Mesodermal cell (in vitro differentiated cells): ENCODE data around the gene PPM1D.

Source experiments
- H3K27ac ChIP-seq: 2 replicates; pipeline ENCODE4 v1.7.0; 2013; ENCODE audit warnings: mild to moderate bottlenecking, low read depth, low read length, moderate library complexity; ENCODE audit not compliant: severe bottlenecking
- H3K36me3 ChIP-seq: 2 replicates; pipeline ENCODE4 v1.7.1; 2013; ENCODE audit warnings: mild to moderate bottlenecking, low read length, moderate library complexity; ENCODE audit not compliant: control insufficient read depth, insufficient read depth
- H3K4me1 ChIP-seq: one replicate; pipeline ENCODE4 v1.7.1; 2013; ENCODE audit warnings: mild to moderate bottlenecking, low read length; ENCODE audit not compliant: insufficient read depth, control insufficient read depth, poor library complexity, severe bottlenecking
- H3K4me3 ChIP-seq: 2 replicates; pipeline ENCODE4 v1.7.0; 2013; ENCODE audit warnings: low read length, control low read depth, mild to moderate bottlenecking; ENCODE audit not compliant: insufficient read depth, poor library complexity, severe bottlenecking; ENCODE audit errors: extremely low read depth
- H3K9me3 ChIP-seq: 2 replicates; pipeline ENCODE4 v1.7.1; 2013; ENCODE audit warnings: mild to moderate bottlenecking, low read length, moderate library complexity; ENCODE audit not compliant: control insufficient read depth
- WGBS, 2 experiments: methylation state at CpG; one replicate each; pipeline ENCODE4 v1.1.5; 2013; ENCODE audit warnings: missing lambda C conversion rate in 2 of 2; ENCODE audit not compliant: insufficient coverage in 2 of 2; 5-methylcytosine and 5-hydroxymethylcytosine counted together

Gene PPM1D

DNA sequence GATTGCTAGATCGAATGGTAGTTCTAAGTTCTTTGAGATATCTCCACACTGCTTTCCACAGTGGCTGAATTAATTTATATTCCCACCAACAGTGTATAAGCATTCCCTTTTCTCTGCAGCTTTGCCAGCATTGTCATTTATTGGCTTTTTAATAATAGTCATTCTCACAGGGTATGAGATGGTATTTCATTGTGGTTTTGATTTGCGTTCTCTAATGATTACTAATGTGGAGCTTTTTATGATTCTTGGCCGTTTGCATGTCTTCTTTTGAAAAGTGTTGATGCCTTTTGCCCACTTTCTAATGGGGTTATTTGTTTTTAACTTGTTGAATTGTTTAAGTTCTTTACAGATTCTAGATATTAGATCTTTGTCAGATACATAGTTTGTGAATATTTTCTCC is 41.1 kb downstream of the PPM1D start:
- H3K36me3 ChIP-seq, result peaks cover 58% of the 10 kb centered on the region
- H3K4me3 ChIP-seq, result no peak overlapping the region
- no peaks in the 10 kb centered on the region for H3K4me1 ChIP-seq
- H3K9me3 ChIP-seq, result no peaks in the 10 kb centered on the region
- no peak overlapping the region for H3K27ac ChIP-seq
- 71 to 100% methylated on average over 1 of the region's 3 CpGs for WGBS, 2 experiments

DNA sequence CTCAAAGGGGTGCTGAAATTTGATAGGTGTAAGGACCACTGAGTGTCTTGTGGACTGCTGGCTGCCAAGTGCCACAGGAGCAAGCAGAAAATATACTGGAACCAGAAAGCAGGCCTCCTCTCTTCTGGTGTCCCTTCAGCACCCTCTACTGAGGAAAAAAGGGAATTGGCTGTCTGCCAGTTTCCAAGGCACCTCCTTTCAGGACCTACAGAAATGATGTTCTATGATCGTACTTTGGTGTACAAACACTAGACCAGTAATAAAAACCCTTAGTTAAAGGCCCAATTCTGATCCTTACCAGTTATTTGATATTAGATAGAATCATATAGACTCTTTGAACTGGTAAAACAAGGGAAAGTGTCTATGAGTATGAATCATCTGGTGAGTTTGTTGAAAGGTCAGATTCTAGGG is 41.8 kb downstream of the PPM1D start:
- Histone ChIP-seq H3K4me3 (no peak overlapping the region), H3K27ac (no peak overlapping the region), H3K4me1 (no peaks in the 10 kb centered on the region), H3K36me3 (peaks cover 51% of the 10 kb centered on the region), H3K9me3 (no peaks in the 10 kb centered on the region)
- WGBS, 2 experiments, result 60% methylated on average over 1 of the region's 1 CpG; no CpG with 5 or more reads in 1 of the 2 experiments

DNA sequence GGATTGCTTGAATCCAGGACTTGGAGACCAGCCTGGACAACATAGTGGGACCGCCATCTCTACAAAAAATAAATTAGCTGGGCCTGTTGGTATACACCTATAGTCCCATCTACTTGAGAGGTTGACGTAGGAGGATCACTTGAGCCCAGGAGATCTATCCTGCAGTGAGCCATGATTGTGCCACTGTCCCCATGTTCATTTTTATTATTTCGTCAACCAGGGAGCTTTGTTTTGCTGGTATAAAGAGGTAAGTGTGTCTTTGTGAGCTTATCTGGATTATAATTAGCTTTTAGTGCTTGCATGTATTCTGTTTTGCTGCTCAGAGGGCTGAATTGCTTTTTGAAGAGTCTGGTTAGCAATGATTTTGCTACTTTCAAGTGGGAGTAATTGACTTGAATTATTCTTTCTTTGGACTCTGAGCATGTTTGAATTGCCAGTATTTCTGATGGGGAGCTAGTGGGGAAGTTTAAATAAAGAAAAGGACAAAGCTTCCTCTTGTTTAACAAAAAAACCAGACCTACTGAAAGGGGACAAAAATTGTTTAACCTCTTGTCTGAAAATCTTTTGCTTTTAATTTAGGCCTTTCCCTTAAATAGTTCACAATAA is 46.0 kb downstream of the PPM1D start:
- H3K27ac ChIP-seq, result no peak overlapping the region
- 89 to 94% methylated on average over 2 to 3 of the region's 3 CpGs for WGBS, 2 experiments

DNA sequence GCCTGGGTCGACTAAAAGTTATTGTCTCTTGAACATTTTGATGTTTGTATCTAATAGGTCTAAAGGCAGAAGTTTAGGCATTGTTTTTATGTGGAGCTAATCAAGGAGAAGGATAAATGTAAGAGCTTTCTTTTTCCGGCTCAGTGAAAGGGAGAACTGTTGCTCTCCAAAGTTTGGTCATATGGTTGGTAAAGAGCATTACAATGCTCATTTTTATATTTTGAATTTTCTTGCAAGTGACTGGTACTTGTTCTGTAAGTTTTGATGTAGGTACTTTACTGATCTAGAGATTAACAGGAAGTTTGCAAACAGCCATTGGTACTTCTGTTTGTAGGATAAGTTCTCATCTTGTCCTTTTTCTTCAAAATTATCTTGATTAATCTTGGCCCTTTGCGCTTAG is 46.7 kb downstream of the PPM1D start:
- H3K4me3 ChIP-seq, result no peak overlapping the region
- H3K4me1 ChIP-seq, result no peaks in the 10 kb centered on the region
- H3K36me3 ChIP-seq, result peaks cover 60% of the 10 kb centered on the region
- no peak overlapping the region for H3K27ac ChIP-seq
- H3K9me3 ChIP-seq, result no peaks in the 10 kb centered on the region
- WGBS, 2 experiments, result 88 to 90% methylated on average over 1 to 2 of the region's 3 CpGs

More for the DNA sequence above, 46.0 kb downstream of the PPM1D start:
- no peak overlapping the region for H3K4me3 ChIP-seq
- H3K9me3 ChIP-seq, result no peaks in the 10 kb centered on the region
- H3K4me1 ChIP-seq, result no peaks in the 10 kb centered on the region
- H3K36me3 ChIP-seq, result peaks cover 55% of the 10 kb centered on the region

DNA sequence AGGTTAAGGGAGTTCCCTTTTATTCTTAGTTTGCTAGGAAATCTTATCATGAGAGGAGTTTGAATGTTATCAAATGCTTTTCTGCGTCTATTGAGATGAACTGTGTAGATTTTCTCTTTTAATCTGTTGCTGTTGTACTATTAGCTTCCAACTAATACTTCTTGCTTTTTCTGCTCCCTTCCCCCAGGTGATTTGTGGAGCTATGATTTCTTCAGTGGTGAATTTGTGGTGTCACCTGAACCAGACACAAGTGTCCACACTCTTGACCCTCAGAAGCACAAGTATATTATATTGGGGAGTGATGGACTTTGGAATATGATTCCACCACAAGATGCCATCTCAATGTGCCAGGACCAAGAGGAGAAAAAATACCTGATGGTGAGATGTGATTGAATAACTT is 47.7 kb downstream of the PPM1D start:
- Histone ChIP-seq H3K4me3 (no peak overlapping the region), H3K27ac (no peak overlapping the region), H3K36me3 (peaks cover 60% of the 10 kb centered on the region), H3K9me3 (no peaks in the 10 kb centered on the region), H3K4me1 (no peaks in the 10 kb centered on the region)
- WGBS, 2 experiments, result no CpG with 5 or more reads among the region's 1 CpG

DNA sequence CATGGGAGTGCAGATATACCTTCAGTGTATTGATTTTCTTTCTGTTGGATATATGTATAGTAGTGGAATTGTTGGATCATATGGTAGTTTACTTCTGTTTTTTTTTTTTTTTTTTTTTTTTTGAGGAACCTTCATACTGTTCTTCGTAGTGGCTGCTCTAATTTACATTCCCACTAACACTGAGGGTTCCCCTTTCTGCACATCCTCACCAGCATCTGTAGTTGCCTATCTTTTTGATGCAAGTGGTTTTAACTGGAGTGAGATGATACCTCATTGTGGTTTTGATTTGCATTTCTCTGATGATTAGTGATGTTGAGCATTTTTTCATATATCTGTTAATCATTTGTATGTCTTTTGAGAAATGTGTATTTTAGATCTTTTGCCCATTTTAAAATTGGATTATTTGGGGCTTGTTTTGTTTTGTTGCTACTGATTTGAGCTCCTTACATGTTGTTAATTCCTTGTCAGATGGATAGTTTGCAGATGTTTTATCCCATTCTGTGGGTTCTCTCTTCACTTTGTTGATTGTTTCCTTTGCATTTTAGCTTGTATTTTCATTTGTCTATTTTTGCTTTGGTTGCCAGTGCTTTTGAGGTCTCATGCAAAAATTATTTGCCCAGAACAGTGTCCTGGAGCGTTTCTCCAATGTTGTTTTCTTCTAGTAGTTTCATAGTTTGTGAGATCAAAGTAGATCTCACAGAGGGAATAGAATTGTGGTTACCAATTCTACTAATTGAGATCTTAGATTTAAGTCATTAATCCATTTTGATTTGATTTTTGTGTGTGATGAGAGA is 52.7 kb downstream of the PPM1D start:
- no peaks in the 10 kb centered on the region for H3K9me3 ChIP-seq
- H3K4me1 ChIP-seq, result no peaks in the 10 kb centered on the region
- WGBS, 2 experiments, result 86% methylated on average over 1 of the region's 2 CpGs; no CpG with 5 or more reads in 1 of the 2 experiments
- H3K27ac ChIP-seq, result no peak overlapping the region
- no peak overlapping the region for H3K4me3 ChIP-seq
- peaks cover 62% of the 10 kb centered on the region for H3K36me3 ChIP-seq

DNA sequence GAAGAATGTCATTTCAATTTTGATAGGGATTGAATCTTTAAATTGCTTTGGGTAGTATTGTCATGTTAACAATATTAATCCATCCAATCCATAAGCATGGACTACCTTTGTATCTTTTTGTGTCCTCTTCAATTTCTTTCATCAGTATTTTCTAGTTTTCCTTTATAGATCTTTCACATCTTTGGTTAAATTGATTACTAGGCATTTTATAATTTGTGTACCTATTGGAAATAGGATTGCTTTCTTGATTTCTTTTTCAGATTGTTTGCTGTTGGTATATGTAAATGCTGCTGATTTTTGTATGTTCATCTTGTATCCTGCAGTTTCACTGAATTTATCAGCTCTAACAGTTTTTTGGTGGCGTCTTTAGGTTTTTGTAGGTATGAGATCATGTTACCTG is 53.6 kb downstream of the PPM1D start:
- H3K9me3 ChIP-seq, result no peaks in the 10 kb centered on the region
- 100% methylated on average over 1 of the region's 1 CpG; no CpG with 5 or more reads in 1 of the 2 experiments for WGBS, 2 experiments
- H3K27ac ChIP-seq, result no peak overlapping the region
- peaks cover 64% of the 10 kb centered on the region for H3K36me3 ChIP-seq
- no peaks in the 10 kb centered on the region for H3K4me1 ChIP-seq
- H3K4me3 ChIP-seq, result no peak overlapping the region

DNA sequence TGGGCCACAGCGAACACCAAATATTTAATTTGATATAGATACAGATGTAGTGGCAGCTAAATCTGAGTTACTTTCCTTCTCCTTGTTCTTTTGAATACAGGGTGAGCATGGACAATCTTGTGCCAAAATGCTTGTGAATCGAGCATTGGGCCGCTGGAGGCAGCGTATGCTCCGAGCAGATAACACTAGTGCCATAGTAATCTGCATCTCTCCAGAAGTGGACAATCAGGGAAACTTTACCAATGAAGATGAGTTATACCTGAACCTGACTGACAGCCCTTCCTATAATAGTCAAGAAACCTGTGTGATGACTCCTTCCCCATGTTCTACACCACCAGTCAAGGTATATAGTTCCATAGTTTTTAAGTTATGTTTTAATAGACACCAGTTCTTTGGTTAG is 56.5 kb downstream of the PPM1D start:
- WGBS, 2 experiments, result 88 to 100% methylated on average over 4 of the region's 5 CpGs
- Histone ChIP-seq H3K9me3 (no peaks in the 10 kb centered on the region), H3K4me1 (no peaks in the 10 kb centered on the region), H3K27ac (no peak overlapping the region), H3K4me3 (no peak overlapping the region), H3K36me3 (peaks cover 44% of the 10 kb centered on the region)

DNA sequence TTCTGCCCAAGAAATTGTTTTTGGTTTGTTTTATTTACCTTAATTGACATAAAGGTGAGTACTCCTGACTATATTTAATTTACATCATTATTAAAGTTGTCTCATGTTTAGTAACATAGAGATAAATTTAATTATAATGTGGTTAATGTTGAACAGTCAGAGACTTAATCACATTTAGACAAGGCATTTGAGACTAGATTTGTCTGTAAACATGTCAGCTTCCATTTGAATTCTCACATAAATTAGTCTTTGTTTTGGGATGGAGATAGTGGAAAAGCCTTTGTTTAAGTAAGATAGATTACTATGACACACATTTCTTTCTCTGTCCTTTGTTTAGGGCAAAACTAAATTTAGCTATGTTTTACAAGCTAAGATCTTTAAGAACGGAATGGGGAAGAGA is 59.2 kb downstream of the PPM1D start:
- Histone ChIP-seq H3K27ac (no peak overlapping the region), H3K4me1 (no peaks in the 10 kb centered on the region), H3K36me3 (peaks cover 52% of the 10 kb centered on the region), H3K9me3 (no peaks in the 10 kb centered on the region), H3K4me3 (no peak overlapping the region)
- 88 to 100% methylated on average over 1 of the region's 1 CpG for WGBS, 2 experiments

DNA sequence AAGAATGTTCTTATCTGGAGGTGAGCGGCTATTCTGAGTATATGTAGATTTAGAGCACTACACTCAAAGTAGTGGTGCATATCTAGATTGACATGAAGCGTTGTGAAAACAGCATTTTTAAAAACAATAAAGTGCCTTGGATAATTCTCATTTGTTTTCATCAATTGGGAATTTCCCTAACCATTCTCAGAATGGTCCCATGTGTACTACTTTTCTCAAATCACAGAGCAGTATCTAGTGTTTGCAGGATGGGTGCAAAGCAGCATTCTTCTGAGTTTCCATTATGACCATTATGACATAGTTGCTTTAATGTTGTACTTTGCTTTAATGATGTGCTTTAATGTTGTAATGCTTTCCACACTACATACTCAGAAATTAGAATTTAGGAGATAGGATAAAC is 61.5 kb downstream of the PPM1D start:
- Histone ChIP-seq H3K9me3 (no peaks in the 10 kb centered on the region), H3K4me1 (no peaks in the 10 kb centered on the region), H3K36me3 (peaks cover 65% of the 10 kb centered on the region), H3K4me3 (no peak overlapping the region), H3K27ac (no peak overlapping the region)
- 100% methylated on average over 1 of the region's 2 CpGs for WGBS, 2 experiments

DNA sequence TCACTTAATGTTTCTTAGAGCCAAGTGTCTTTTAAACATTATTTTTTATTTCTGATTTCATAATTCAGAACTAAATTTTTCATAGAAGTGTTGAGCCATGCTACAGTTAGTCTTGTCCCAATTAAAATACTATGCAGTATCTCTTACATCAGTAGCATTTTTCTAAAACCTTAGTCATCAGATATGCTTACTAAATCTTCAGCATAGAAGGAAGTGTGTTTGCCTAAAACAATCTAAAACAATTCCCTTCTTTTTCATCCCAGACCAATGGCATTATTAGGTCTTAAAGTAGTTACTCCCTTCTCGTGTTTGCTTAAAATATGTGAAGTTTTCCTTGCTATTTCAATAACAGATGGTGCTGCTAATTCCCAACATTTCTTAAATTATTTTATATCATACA is 64.0 kb downstream of the PPM1D start:
- H3K36me3 ChIP-seq, result peaks cover 46% of the 10 kb centered on the region
- no peaks in the 10 kb centered on the region for H3K4me1 ChIP-seq
- H3K9me3 ChIP-seq, result no peaks in the 10 kb centered on the region
- no peak overlapping the region for H3K27ac ChIP-seq
- no peak overlapping the region for H3K4me3 ChIP-seq
- WGBS, 2 experiments, result no CpG with 5 or more reads among the region's 1 CpG
